GM18870 (cell line): Measurements from ENCODE around the gene EFR3B.

ENCODE experiments used
- ATAC-seq: cut with Tn5 transposase; IDR thresholded peaks from one replicate; pipeline ENCODE4 v1.9.1; 2021; ENCODE audit warnings: moderate library complexity; ENCODE audit not compliant: unreplicated experiment

Gene EFR3B

DNA sequence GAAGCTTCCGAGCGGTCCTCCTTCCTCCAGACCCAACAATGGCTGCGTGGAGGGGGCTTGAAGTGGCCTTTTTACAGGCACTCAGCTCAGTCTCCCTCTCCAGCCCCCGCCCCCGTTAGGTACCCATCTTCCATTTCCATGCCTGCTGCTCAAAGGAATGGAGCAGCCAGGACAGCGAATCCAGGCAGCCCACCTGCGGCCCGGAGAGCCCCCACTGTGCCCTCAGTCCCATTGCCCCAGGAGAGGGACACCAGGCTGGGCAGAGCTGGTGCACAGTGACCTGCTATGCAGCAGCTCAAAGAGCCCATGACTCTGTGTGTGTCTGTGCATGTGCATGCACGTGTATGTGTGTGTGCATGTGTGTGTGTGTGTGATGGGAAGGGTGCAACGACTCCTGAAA lies 137.1 kb downstream of the EFR3B start:
- no peak for ATAC-seq

DNA sequence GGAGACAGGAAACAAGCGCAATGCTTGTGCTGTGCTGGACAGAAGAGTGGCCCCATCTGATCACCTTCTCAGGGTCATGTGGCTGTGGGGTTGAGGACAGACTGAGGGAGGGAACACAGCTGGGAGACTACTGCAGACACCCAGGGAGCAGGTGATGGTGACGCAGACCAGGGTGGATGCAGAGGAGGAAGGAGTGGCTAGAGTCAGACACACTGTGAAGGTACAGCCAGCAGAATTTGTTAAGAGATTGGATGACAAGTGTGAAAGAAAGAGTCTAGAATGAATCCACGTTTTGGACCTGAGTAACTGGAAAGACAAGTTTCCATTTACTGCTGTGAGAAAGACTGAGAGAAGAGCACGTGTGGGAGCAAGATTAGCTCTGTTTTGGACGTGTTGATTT lies 142.4 kb downstream of the EFR3B start:
- ATAC-seq = no peak

DNA sequence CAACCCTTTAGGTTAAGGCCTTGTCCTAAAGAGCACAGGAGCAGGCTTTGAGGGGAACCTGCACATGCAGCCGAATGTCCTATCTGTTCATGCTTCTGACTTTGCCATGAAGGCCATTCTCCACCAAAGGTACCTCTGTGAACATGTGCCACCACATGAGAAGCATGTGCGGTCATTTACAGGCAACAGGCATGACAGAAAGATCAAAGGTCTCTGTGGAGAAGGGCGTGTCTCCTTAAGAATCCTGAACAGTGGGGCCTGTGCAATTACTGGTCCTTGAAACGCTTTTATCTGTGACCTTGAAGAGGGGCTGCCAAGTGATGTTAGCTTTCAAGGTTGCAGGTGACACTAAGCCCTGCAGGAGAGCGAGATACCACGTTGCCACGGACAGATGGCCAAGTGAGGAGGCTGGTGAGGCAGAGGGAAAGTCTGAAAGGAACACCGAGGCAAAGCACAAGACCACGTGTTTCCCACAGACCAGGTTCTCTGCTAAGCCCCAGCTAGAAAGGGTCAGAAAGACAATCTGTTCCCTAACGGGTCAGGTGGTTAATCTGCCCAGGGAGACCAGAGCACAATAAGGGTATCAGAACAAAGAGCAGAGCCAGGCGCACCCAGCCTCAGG lies 146.0 kb downstream of the EFR3B start:
- no peak for ATAC-seq

DNA sequence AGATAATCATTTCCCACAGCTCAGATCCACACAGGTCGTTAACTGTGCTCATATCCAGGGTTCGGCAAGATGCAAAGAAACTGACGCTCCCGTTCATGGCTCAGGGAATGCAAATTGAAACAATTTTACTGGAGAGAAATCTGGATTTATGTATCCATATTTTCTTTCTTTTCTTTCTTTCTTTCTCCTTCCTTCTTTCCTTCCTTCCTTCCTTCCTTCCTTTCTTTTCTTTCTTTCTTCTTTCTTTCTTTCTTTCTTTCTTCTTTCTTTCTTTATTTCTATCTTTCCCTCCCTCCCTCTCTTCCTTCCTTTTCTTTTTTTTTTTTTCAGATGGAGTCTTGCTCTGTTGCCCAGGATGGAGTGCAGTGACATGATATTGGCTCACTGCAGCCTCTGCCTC lies 146.5 kb downstream of the EFR3B start:
- ATAC-seq = no peak

DNA sequence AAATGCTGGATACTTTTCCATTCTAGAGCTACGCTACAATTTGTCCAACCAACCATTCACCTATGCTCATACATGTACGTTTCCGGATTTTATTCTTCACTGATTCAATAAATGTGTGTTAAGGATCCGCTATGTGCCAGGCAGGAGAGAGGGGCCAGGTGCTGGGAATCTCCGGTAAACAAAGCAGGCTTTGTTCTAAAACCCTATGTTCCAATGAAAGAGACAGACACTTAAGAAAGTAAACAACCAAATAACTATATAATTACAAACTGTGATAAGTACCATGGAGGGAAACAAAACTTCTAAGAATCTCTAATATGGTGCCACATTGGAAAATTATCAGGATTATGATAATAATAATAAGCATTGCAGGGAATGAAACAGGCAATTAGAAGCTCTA lies 148.7 kb downstream of the EFR3B start:
- no peak for ATAC-seq

DNA sequence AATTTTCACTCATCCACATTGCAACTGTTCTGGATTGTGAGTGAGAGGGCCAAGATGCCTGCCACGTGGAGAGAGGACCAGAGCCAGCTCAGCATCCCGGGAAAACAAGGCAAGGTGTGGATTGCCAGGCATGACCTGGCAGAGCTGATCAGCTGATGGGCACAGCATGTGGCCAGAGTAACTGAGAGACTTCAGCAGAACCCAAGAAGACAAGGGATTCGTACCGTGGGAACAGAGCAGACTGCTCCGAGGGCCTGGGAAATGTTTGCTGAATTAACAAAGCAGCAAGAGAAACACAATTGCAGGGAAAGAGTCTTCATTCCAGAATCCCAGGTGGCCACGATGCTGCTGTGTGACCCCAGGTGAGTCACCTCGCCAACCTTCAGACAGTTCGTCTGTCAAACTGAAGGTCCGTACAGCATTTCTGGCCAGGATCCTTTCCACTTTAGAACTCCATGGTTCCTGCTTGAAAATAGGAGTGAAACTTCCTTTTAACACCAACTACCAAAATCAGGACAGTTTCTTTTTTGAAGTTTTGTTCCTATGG lies 152.8 kb downstream of the EFR3B start:
- no peak for ATAC-seq

DNA sequence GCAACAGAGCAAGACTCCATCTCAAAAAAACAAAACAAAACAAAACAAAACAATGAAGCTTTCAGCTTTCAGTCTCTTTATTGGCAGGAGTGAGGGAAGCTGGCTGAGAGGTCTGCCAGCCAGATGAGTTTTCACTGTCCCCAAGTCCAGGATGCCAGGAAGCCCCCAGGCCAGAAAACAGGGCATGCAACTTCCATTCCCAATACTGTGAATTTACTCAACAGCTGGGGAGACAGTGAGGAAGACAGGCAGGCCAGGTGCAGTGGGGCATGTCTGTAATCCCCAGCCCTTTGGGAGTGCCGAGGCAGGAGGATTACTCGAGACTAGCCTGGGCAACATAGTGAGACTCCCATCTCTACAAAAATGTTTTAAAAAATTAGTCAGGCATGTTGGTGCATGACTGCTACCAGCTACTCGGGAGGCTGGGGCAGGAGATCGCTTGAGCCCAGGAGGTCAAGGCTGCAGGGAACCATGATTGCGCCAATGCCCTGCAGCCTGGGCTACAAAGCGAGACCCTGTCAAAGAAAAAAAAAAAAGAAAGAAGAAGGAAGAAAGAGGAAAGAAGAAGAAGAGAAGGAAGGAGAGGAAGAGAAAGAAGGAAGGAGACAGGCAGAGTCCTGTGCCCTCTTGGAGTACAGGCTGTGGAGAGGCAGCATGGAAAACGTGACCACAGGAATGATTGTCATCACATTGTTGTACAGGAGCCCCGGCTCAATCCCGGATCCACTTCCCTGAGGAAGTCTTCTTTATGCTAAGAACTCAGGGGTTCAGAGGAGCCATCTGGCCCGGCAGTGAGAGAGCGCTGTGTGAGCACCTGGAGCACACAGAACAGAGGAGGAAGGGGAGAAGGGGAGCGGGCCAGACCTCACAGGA lies 155.7 kb downstream of the EFR3B start:
- ATAC-seq = no peak

DNA sequence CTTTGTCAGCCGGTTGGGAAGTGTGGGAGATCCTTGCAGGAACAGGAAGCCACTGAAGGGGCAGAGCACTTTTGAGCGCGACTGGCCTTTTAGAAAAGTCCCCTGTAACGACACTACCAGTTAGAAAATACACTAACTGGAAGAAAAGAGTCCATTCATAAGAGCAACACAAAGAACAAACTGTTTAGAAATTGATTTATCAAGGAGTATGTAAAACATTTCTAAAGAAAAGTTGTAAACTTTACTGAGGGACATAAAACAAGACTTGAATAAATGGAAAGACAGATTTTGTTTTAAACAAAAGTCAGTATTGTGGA lies 156.3 kb downstream of the EFR3B start:
- no peak for ATAC-seq

DNA sequence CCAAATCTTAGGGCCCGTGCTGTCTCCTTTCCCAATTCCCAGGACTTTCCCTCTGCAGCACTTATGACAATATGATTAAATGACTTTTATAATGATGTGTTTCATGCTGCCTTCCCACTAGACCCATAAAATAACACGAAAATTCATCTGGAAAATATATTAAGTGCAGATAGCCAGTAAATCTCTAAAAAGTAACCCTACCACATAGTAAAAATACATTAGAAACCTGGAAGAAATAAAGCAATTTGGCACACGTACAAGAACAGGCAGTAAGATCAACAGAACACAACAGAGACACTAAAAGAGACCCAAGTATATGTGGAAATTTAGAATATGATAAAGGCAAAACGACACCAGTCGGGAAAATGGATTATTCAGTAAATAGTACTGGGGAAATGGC lies 156.7 kb downstream of the EFR3B start:
- ATAC-seq = no peak

DNA sequence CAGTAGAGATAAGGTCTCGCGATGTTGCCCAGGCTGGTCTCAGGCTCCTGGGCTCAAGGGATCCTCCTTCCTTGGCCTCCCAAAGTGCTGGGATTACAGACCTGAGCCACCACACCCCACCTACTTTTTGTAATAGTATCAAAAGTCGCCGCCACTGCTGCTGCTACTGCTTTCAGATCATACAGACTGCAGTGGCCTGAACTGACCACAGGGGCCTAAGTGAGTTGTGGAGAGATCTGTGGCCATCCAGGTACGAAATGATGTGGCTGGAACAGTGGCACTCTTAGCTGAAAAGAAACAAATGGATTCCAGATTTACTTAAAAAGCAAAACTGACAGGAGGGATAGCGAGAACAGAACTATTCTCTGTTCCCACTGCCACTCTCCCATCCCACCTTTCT lies 159.4 kb downstream of the EFR3B start:
- ATAC-seq = no peak

DNA sequence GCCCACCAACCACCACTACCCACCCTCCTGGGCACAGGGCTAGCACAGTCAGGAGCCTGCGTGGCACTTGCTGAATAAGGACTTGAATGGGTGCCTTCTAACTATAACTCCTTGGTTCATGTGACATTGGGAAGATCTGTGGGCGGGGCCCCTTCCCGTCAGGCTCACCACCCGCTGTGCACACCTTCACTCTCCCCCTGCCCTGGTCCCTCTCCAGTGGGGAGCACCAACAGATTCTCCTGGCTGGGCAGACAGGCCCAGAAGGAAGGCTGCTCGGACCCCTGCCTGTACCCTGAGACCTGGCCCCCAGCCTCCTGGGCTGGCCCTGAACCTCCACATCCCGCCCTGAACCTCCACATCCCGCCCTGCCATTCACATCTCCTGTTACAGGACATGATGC lies 159.9 kb downstream of the EFR3B start:
- ATAC-seq = no peak

DNA sequence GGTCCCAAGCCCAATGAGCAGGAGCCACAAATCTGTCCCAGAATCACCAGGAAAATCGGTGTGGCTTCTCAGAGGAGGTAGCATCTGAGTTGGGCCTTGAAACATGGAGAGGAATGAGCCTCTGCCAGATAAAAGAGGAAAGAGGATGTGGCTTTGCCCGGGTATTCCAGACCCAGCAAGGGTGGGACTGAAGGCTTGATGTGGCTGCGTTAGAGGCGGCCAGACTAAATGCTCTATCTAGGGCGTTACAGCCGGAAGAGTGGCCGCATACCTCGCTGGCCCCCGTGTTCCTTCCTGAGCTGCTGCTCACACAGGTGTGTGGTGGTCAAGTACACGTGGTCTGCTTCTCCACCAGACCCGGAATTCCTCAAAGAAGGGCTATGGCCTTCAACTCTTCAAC lies 160.4 kb downstream of the EFR3B start:
- no peak for ATAC-seq

DNA sequence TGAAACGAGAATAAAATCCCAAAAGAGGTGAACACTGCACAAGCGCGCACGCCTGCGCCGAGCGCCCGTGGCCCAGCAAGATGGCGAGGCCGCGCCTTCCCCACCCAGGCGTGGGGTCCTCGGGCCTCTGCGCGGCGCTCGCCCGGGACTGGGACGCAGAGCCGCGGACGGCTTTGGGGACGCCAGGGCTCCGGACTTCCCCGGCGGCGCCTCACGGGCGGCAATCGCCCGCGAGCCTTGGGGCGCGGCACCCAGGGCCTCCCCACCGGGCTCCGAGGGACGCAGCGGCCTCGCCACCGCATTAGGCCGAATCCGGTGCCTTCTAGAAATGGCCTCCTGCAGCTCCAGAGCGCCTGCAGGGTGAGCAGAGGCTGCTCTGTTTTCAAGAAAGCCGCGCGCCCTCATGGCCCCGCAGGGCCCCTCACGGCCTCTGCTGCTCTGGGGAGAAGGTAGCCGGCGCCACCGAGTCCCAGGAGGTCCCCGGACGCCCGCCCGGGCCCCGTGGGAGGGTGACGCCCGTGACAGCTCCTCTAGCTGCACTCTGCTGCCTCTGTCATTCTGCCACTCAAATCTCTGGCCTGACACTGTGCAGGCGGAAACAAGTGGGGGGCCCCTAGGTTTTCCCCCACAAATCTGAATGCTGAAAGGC lies 162.4 kb downstream of the EFR3B start:
- no peak for ATAC-seq

DNA sequence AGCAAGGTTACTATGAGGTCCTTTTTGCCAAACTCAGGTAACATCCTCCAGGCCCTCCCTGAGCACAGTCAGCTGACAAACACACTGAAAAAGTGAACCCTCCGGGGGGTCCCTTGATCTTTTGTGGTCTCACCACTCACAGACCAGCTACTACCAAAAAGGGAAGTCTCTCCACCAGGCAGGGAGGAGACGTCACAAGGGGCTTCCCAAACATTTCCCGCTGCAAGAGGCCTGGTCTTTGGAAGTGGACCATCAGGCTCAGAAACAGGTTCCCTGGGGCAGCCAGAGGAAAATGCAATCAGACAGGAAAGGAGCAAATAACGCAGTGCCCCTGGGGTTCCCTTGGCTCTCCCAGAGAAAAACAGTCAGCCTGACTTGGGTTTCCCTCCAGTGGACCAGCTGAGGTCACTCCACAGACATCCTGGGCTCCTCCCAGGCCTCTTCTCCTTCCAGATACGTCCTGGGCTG lies 165.2 kb downstream of the EFR3B start:
- no peak for ATAC-seq
